IMR-90 (cell line): ENCODE measurements around the gene IL36G. TPM values are rescaled to one million over a fixed set of nuclear protein-coding genes. Genes with fewer than 3 reads are reported as not detected.

Source experiments
- ATAC-seq: fragments of 200-7000 bp; cut with Tn5 transposase; 2 replicates; pipeline ENCODE4 v1.9.1; 2020; ENCODE audit warnings: low read depth, mild to moderate bottlenecking, moderate library complexity
- BruUV-seq: library from RNA; stranded (reverse); fragments of 400-500 nt; replicated peaks from 2 replicates; lab custom pipeline; 2021; lab: Mats Ljungman, UMichigan
- CTCF ChIA-PET: fragments of 300-600 bp; formaldehyde crosslinking; extraction: SDS; loops from one replicate; lab custom pipeline; 2021; ENCODE audit warnings: antibody characterized with exemption; lab: Yijun Ruan, JAX
- POLR2A ChIA-PET: fragments of 300-600 bp; sonication (Branson Sonifier 250); formaldehyde crosslinking; loops from one replicate; lab custom pipeline; 2022; ENCODE audit warnings: antibody characterized with exemption; ENCODE audit not compliant: unreplicated experiment; lab: Charles Lee
- DNase-seq: peaks from one replicate; pipeline ENCODE4 v3.0.0; 2013
- H2AFZ ChIP-seq: replicated peaks from 2 replicates; pipeline ENCODE3; 2013; ENCODE audit warnings: low read length, mild to moderate bottlenecking; ENCODE audit not compliant: poor library complexity
- H2AK5ac ChIP-seq: 2 replicates; pipeline ENCODE4 v1.6.1; 2013; ENCODE audit warnings: low read depth, low read length, inconsistent platforms
- H2AK9ac ChIP-seq: replicated peaks from 2 replicates; pipeline ENCODE3; 2013; ENCODE audit warnings: mild to moderate bottlenecking, low read depth, low read length, moderate library complexity; ENCODE audit not compliant: poor library complexity
- H2BK120ac ChIP-seq: 2 replicates; pipeline ENCODE4 v1.6.1; 2013; ENCODE audit warnings: low read depth, low read length, inconsistent platforms
- H2BK15ac ChIP-seq: 3 replicates; pipeline ENCODE4 v1.6.1; 2013; ENCODE audit warnings: low read depth, low read length, inconsistent platforms
- H2BK20ac ChIP-seq: 2 replicates; pipeline ENCODE4 v1.6.1; 2013; ENCODE audit warnings: low read depth, mild to moderate bottlenecking, inconsistent platforms, low read length, moderate library complexity
- H2BK5ac ChIP-seq: 2 replicates; pipeline ENCODE4 v1.6.1; 2013; ENCODE audit warnings: mild to moderate bottlenecking, low read depth, low read length, inconsistent platforms; ENCODE audit not compliant: poor library complexity, severe bottlenecking
- H3K14ac ChIP-seq: replicated peaks from 2 replicates; pipeline ENCODE4 v1.6.1; 2013; ENCODE audit warnings: low read depth, low read length, inconsistent platforms
- H3K18ac ChIP-seq: 2 replicates; pipeline ENCODE4 v1.6.1; 2013; ENCODE audit warnings: low read depth, low read length, control low read depth
- H3K23ac ChIP-seq: 2 replicates; pipeline ENCODE4 v1.6.1; 2013; ENCODE audit warnings: low read depth, low read length, inconsistent platforms
- H3K27ac ChIP-seq: 2 replicates; pipeline ENCODE4 v1.5.1; 2013; ENCODE audit warnings: mild to moderate bottlenecking, control low read depth, low read length; ENCODE audit not compliant: insufficient read depth
- H3K27me3 ChIP-seq: 2 replicates; pipeline ENCODE4 v1.6.1; 2013; ENCODE audit warnings: low read length; ENCODE audit not compliant: control insufficient read depth, insufficient read depth
- H3K36me3 ChIP-seq: 2 replicates; pipeline ENCODE4 v1.6.1; 2013; ENCODE audit warnings: low read length, mixed read lengths; ENCODE audit not compliant: control insufficient read depth, insufficient read depth
- H3K4ac ChIP-seq: 2 replicates; pipeline ENCODE4 v1.6.1; 2013; ENCODE audit warnings: low read depth, low read length, inconsistent platforms
- H3K4me1 ChIP-seq: 2 replicates; pipeline ENCODE4 v1.6.1; 2013; ENCODE audit warnings: low read length, mixed read lengths; ENCODE audit not compliant: control insufficient read depth, insufficient read depth
- H3K4me2 ChIP-seq: 2 replicates; pipeline ENCODE4 v1.6.1; 2013; ENCODE audit warnings: low read depth, mild to moderate bottlenecking, control low read depth, low read length, moderate library complexity
- H3K4me3 ChIP-seq: 2 replicates; pipeline ENCODE4 v1.5.1; 2013; ENCODE audit warnings: low read depth, mild to moderate bottlenecking, control low read depth, low read length, moderate library complexity; ENCODE audit not compliant: insufficient read depth
- H3K56ac ChIP-seq: 2 replicates; pipeline ENCODE4 v1.6.1; 2013; ENCODE audit warnings: low read length, inconsistent platforms; ENCODE audit not compliant: insufficient read depth; ENCODE audit errors: extremely low read depth
- H3K79me1 ChIP-seq, 2 experiments: 2 replicates each; pipeline ENCODE4 v1.6.1; 2013; ENCODE audit warnings: low read length in 2 of 2, inconsistent platforms in 1 of 2, low read depth in 1 of 2
- H3K9ac ChIP-seq: 2 replicates; pipeline ENCODE4 v1.6.1; 2013; ENCODE audit warnings: low read depth, low read length, control low read depth
- H3K9me1 ChIP-seq: 2 replicates; pipeline ENCODE4 v1.6.1; 2013; ENCODE audit warnings: low read length, inconsistent platforms; ENCODE audit not compliant: insufficient read depth
- H3K9me3 ChIP-seq: 2 replicates; pipeline ENCODE4 v1.6.1; 2013; ENCODE audit warnings: low read length; ENCODE audit not compliant: control insufficient read depth, insufficient read depth
- H4K20me1 ChIP-seq: 2 replicates; pipeline ENCODE4 v1.6.1; 2013; ENCODE audit warnings: low read length, inconsistent platforms; ENCODE audit not compliant: insufficient read depth
- H4K5ac ChIP-seq: 2 replicates; pipeline ENCODE4 v1.6.1; 2013; ENCODE audit warnings: mild to moderate bottlenecking, low read depth, low read length, control low read depth
- H4K8ac ChIP-seq, 2 experiments: 2 replicates each; pipeline ENCODE4 v1.6.1; 2013; ENCODE audit warnings: low read depth in 2 of 2, low read length in 2 of 2, control low read depth in 1 of 2, inconsistent platforms in 1 of 2
- H4K91ac ChIP-seq: 2 replicates; pipeline ENCODE4 v1.6.1; 2013; ENCODE audit warnings: low read depth, low read length, inconsistent platforms; ENCODE audit not compliant: insufficient read depth
- BHLHE40 ChIP-seq: fragments of 150-350 bp; IDR thresholded peaks from 2 replicates; pipeline ENCODE4 v1.6.1; 2016; ENCODE audit warnings: mild to moderate bottlenecking, low read depth, low read length
- CEBPB ChIP-seq: IDR thresholded peaks from 2 replicates; pipeline ENCODE4 v1.6.1; 2012; ENCODE audit warnings: low read depth, low read length, improper control_type of control experiment
- CHD1 ChIP-seq: IDR thresholded peaks from 2 replicates; pipeline ENCODE4 v1.6.1; 2012; ENCODE audit warnings: low read depth, low read length, improper control_type of control experiment
- CTCF ChIP-seq: conservative IDR thresholded peaks from 2 replicates; pipeline ENCODE4 v1.5.1; 2012; ENCODE audit warnings: mild to moderate bottlenecking, low read depth, low read length, improper control_type of control experiment
- ELK1 ChIP-seq: fragments of 150-350 bp; IDR thresholded peaks from 2 replicates; pipeline ENCODE4 v1.6.1; 2016; ENCODE audit warnings: low read depth, mild to moderate bottlenecking, low read length, moderate library complexity, borderline replicate concordance
- FOS ChIP-seq: fragments of 150-350 bp; IDR thresholded peaks from 2 replicates; pipeline ENCODE4 v1.6.1; 2016; ENCODE audit warnings: low read depth, low read length
- MAZ ChIP-seq: IDR thresholded peaks from 2 replicates; pipeline ENCODE4 v1.6.1; 2012; ENCODE audit warnings: low read depth, mild to moderate bottlenecking, low read length, improper control_type of control experiment, moderate library complexity, borderline replicate concordance
- MXI1 ChIP-seq: IDR thresholded peaks from 2 replicates; pipeline ENCODE4 v1.6.1; 2012; ENCODE audit warnings: low read depth, mild to moderate bottlenecking, low read length, moderate library complexity, borderline replicate concordance
- NFE2L2 ChIP-seq: fragments of 150-350 bp; IDR thresholded peaks from 2 replicates; pipeline ENCODE4 v1.6.1; 2016; ENCODE audit warnings: low read depth, mild to moderate bottlenecking, low read length
- POLR2A ChIP-seq: IDR thresholded peaks from 2 replicates; pipeline ENCODE4 v1.6.1; 2012; ENCODE audit warnings: mild to moderate bottlenecking, low read depth, low read length
- RAD21 ChIP-seq: IDR thresholded peaks from 2 replicates; pipeline ENCODE4 v1.6.1; 2012; ENCODE audit warnings: low read length, improper control_type of control experiment
- RCOR1 ChIP-seq: IDR thresholded peaks from 2 replicates; pipeline ENCODE4 v1.6.1; 2012; ENCODE audit warnings: mild to moderate bottlenecking, low read length, improper control_type of control experiment; ENCODE audit not compliant: insufficient replicate concordance
- RFX5 ChIP-seq: IDR thresholded peaks from 2 replicates; pipeline ENCODE4 v1.8.0; 2012; ENCODE audit warnings: low read depth, mild to moderate bottlenecking, low read length, moderate library complexity
- USF2 ChIP-seq: fragments of 150-350 bp; IDR thresholded peaks from 2 replicates; pipeline ENCODE4 v1.6.1; 2017; ENCODE audit warnings: mild to moderate bottlenecking, antibody characterized with exemption, low read length, low read depth
- WGBS, 2 experiments: methylation state at CpG; one replicate each; pipeline versions ENCODE4 v1.1.5 to v1.1.7; 2013; ENCODE audit warnings: missing lambda C conversion rate in 2 of 2; ENCODE audit not compliant: insufficient read length in 1 of 2; ENCODE audit errors: extremely low coverage in 2 of 2; 5-methylcytosine and 5-hydroxymethylcytosine counted together
- dilution Hi-C: fragments of 300-500 bp; cut with HindIII; formaldehyde crosslinking; loops from one replicate; pipeline ENCODE4 v1.14.3; 2018; ENCODE audit warnings: low sequenced_read_pairs; ENCODE audit not compliant: unreplicated experiment
- in situ Hi-C: fragments of 300-500 bp; cut with MboI; formaldehyde crosslinking; loops from 3 replicates; pipeline ENCODE4 v1.14.3; 2019; ENCODE audit warnings: low sequenced_read_pairs, inconsistent platforms, mixed read lengths
- intact Hi-C: fragments of 100-400 bp; cut with micrococcal nuclease; formaldehyde crosslinking; loops from 2 replicates; pipeline ENCODE4 v1.10.0; 2022
- polyA plus RNA-seq, 3 experiments: library from polyadenylated mRNA; depleted of rRNA; stranded (reverse); fragments of >200 nt; gene quantifications; 2 replicates each; pipeline ENCODE4 v1.2.3, GENCODE V29; 2012; ENCODE audit warnings: low replicate concordance in 1 of 3
- total RNA-seq: library from RNA; depleted of rRNA; stranded (reverse); fragments of >200 nt; gene quantifications from 2 replicates; pipeline ENCODE4 v1.2.3, GENCODE V29; 2012

The IL36G gene
- total and polyA plus RNA-seq, 2 of the 4 experiments (the other 2 are of a cell fraction), result not detected

GRCh38 chr2:112967023-112967422, 10.8 kb upstream of the IL36G start:
- H2AFZ ChIP-seq, result no peak overlapping the region
- no peak overlapping the region for H4K91ac ChIP-seq
- BruUV-seq, result no TSS peak
- no peak overlapping the region for H4K8ac ChIP-seq
- DNase-seq, result no peak
- H3K56ac ChIP-seq, result no peak overlapping the region
- H3K23ac ChIP-seq, result no peak overlapping the region
- no peak overlapping the region for H3K27ac ChIP-seq
- H2BK120ac ChIP-seq, result no peak overlapping the region
- H4K20me1 ChIP-seq, result no peaks in the 10 kb centered on the region
- no peak overlapping the region for H2AK5ac ChIP-seq
- no peak overlapping the region for H3K4ac ChIP-seq
- H3K4me3 ChIP-seq, result no peak overlapping the region
- dilution Hi-C loops (no loop called here), in situ Hi-C loops (no loop called here), intact Hi-C loops (no loop called here)
- ChIA-PET POLR2A (no interaction called here), CTCF (interaction anchor here (1.2 kb wide), 1 partner anchor 217 kb away, joined by 4 read pairs; no protein-coding TSS in a partner anchor)
- no peak overlapping the region for H3K14ac ChIP-seq
- no CpG with 5 or more reads among the region's 2 CpGs for WGBS, 2 experiments
- no peaks in the 10 kb centered on the region for H3K9me3 ChIP-seq
- H3K27me3 ChIP-seq, result peaks cover 11% of the 10 kb centered on the region
- no peak overlapping the region for H4K5ac ChIP-seq
- no peak overlapping the region for H3K4me2 ChIP-seq
- H3K9me1 ChIP-seq, result no peaks in the 10 kb centered on the region
- no peaks in the 10 kb centered on the region for H3K79me1 ChIP-seq
- no peak for ATAC-seq
- no peak overlapping the region for H2BK15ac ChIP-seq
- H3K4me1 ChIP-seq, result no peaks in the 10 kb centered on the region
- H2AK9ac ChIP-seq, result no peak overlapping the region
- no peak overlapping the region for H3K9ac ChIP-seq
- no peak overlapping the region for H2BK5ac ChIP-seq
- H2BK20ac ChIP-seq, result no peak overlapping the region
- TF ChIP-seq FOS (no peak), NFE2L2 (no peak), CTCF (no peak), MXI1 (no peak), ELK1 (no peak), RFX5 (no peak), RCOR1 (no peak), USF2 (no peak), MAZ (no peak), BHLHE40 (no peak), RAD21 (no peak), POLR2A (no peak), CEBPB (no peak), CHD1 (no peak)
- H3K18ac ChIP-seq, result no peak overlapping the region
- no peaks in the 10 kb centered on the region for H3K36me3 ChIP-seq
